Fibroblast of skin of scalp (primary cell): ENCODE results near the gene KIF17.
A peak's percentile ranks its signal among the peaks of the same experiment; 100 is the strongest.
"Not testable (repeated sequence)": the region's sequence is repeated elsewhere in the genome, so short reads cannot be mapped to it uniquely, and the experiment has no call there.

ENCODE experiments used
- DNase-seq: peaks from one replicate; pipeline ENCODE4 v3.0.0-alpha.2; 2013

Gene KIF17

DNA sequence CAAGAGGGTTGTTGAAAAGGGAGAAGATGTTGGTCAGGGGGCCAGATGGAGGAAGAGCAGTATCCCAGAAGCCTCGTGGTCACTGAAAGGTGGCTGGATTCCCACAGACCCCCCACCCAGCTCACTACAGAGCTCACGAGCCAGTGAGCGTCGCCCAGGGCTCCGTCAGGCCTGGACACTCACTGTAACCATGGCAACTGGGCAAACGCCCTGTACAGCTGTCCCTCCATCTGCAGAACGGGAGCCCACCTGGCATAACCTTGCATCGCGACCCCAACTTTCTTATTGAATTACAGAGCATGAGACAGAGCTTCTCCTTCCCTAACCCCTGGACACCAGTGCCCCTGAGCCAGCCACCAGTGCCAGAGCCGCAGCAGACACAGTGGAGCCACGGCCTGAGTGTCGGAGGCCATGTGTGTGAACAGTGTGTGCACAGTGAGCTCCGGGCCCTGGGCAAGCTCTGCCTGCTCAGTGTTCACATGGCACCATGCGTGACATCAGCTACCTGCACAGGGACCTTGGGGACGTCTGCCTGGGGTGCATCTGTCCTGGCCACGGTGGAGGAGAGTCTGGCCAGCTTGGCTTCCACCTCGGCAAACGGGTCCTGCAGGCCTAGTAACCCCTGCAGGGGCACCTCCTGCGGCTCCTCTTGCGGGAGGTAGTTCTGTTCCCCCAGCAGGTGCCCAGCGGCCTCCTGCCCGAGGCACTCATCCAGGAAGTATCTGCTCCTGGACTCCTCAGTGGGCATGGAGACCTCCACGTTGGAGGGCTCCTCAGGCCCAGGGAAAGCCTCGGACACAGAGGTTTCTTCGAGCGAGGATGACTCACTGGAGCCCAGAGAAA, 30.7 kb downstream of the KIF17 start:
- DNase-seq: no peak

DNA sequence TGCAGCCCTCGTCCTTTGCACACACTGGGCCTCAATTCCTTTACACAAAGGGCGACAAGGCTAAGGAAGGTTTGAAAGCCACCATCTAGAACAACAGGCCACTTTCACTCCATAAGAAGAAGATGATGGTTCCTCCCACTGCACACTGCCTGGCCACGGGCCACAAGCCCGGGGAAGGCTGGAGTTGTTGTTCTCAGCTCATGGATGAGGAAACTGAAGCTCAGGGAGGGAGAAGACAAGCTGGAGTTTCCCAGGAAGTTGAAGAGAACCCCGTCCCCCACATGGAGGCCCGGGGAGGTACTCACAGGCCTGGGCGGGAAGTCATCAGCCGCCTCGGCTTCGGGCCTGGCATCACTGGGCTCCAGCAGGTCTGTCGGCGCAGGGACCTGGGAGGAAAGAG, 32.1 kb downstream of the KIF17 start:
- no peak for DNase-seq

DNA sequence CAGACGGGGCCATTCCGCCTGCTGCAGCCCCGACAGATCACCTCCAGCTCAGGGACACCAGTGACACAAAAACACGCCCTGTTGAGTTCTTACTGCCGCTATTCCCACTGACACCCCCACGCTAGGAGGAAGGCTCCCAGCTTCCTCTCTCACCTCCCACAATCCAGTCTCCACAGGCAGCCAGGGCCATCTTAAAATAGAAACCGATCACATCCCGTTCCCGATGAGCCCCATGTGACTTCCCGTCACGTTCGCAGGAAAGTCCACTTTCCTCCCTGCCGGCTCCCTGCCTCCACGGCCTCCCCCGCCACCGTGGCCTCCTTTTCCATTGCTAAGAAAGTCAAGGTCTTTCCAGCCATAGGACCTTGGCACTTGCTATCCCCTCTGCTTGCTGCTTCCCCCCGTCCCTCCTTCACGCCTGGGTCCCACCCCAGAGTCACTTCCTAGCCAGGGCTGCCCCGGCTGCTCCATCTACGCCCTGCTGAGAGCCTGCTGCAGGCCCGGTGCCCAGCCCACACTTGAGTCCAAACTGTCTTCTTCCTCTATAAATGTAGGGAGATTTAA, 32.6 kb downstream of the KIF17 start:
- no peak for DNase-seq

DNA sequence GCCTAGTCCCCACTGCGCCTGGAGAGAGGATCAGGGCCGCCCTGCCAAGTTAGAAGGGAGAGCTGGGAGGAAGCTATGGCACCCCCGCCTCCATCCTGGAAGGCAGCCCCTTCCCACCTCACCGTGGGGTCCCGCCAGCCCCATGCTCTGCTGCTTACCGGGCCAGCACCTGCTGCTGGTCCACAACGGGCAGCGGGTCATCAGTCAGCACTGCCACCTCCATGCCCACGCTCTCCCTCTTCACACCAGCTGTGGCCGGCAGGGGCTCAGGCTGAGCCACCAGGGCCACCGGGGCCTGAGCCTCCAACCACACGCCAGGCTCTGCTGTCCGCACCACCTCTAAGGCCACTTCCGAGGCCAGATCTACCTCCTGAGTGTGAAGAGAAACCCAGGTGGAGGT, 33.2 kb downstream of the KIF17 start:
- DNase-seq: no peak

DNA sequence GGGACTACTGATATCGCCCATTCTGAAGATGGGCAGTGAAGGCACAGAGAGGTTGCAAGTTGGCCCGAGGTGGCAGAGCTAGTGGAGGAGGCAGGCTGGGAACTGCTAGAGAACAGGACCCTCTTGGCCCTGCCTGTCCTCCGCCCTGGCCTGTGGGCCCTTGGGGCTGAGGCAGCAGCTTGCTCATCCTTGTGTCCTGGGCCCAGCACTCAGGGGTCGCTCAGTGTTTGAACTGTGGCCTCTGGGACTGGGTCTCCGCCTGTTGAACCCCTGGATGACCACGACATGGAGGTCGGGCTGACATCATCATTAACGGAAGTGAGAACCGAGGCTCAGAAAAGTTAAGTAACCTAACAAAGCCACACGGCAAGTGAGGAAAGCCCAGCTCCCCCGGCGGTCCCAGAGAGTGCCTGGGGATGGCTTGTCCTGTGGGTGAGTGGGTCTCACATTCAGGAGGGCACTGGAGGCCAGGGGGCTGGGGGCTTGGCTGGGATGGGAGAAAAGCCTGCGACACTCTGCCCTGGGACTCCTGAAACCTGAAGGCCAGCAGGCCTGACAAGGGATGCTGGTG, 33.7 kb downstream of the KIF17 start:
- no peak for DNase-seq

DNA sequence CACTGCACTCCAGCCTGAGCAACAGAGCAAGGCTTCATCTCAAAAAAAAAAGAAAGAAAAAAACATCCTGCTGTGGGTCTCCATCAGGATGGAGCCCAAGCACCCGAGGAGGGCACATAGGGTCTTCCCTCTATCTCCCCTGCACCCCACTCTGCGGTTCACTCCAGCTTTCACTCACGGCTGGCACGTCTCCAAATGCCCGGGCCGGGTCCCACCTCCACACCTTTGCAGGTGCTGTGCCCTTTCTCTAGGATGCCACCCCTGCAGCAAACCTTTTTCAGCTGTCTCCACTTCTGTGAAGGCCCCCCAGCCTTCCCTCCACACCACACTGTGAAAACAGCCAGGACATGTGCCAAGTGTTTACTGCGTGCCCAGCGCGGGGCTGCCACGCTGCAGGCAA, 34.2 kb downstream of the KIF17 start:
- no peak for DNase-seq

DNA sequence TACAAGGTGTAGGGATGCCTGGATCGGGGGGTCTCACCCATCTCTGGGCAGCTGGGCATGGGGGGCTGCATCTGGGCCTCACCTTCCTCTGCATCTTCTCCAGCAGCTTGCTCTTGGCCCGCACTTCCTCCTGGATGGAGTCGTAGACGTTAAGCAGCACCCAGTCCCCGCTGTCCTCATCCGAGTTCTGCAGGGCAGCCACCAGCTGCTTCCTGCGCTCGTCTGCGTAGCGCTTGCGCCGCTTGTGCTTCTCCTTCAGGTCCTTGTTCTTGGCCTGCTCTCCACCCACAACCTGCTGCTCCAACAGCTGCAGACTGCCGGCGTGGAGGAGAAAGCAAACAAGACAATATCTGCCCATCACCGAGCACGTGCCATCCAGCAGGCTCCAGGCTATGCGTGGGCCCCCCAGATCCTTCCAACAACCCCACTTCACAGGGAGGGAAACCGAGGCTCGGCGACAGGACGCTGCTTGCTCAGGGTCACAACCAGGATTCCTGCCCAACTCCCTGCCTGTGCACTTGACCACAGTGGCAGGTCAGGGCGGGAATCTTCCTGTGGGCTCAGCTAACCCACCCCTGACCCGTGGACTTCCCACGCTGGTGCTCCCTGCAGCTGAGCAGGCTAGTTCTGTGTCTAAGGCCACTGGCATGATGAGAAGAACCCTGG, 35.1 kb downstream of the KIF17 start:
- no peak for DNase-seq

DNA sequence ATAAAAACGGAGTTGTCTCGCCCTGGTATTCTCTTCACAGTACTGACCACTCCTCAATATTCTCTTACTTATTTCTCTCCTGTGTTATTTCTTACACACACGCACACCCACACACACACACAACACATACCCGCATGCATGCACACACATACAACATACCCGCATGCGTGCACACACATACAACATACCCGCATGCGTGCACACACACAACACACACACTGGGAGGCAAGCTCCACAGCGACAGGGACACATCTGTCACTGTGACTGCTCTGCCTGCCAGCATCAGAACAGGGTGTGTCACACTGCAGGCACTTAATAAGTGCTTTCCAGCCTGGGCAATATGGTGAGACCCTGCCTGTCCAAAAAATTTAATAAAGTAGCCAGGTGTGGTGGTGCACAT, 35.8 kb downstream of the KIF17 start:
- no peak for DNase-seq

DNA sequence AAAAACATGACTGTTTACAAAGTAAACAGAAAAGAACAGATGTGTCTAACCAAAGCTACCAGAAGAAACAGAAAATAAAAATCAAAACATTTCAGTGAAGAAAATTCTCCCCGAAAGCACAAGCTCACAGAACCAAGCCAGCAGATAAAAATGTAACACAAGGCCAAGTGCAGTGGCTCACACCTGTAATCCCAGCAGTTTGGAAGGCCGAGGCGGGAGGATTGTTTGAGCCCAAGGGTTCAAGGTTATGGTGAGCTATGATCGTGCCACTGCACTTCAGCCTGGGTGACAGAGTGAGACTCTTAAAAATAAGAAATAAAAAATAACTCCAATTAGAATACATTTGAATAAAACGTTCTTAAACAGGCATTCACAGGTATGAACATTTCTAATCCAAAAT, 37.5 kb downstream of the KIF17 start:
- DNase-seq: no peak

DNA sequence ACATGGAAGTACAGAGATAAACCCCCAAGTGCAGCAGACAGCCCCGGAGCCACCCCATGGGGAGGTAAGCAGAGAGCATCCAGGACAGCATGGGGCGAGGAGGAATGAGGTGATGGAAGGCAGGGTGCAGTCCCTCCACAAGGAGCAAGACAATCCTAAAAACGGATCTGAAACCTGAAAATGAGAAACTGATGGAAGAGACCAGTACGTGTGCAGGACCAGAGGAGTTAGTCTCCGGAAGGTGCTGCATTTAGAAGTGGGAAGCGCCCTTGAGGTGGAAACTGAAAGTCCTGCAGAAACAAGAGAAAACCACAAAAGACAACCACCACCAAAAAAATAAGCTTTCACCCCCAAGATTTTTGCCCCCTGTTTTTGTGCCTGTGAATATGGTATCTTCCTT, 39.2 kb downstream of the KIF17 start:
- no peak for DNase-seq

DNA sequence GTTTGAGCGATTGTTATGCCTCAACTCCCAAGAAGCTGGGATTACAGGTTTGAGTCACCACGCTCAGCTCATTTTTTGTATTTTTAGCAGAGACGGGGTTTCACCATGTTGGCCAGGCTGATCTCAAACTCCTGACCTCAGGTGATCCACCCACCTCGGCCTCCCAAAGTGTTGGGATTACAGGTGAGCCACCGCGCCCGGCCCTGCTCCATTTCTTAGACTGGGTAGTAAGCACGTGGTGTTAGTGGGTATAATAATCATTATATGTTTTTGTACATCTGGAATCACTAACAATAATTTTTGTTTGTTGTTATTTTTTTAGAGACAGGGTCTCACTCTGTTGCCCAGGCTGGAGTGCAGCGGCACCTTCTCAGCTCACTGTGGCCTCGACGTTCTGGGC, 44.2 kb downstream of the KIF17 start:
- not testable (repeated sequence) for DNase-seq

DNA sequence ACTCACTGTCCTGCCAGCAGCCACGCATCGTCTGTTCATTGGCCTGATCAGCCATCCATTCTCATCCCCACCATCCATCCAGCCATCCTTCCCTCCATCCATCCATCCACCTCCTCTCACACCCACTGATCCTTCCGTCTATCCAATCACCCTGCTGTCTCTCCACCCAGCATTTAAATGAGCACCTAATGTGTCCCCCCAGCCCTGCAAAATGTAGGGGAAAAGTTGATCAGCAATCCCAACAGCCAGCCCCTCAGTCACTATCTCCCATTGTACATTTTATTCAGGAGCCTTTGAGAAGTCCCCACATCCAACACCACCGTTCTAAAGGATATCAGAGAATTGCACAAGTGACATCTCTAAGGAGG, 45.6 kb downstream of the KIF17 start:
- no peak for DNase-seq

DNA sequence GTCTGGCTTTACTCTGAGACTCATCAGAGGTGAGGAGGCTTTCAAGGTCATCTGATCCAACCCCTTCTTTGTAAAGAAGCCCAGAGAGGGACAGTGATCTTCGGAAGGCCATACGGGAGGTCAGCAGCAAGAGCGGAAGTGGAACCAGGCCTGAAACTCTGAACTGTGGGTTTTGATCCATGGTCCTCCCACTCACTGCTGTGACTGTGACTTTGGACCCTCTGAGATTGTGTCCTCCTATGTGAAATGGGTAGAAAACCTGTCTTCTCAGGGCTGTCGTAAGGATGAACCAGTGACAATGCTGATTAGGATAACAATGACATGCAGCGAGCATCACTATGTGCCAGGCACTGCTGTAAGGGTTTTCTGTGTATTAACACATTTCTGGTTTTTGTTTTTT, 46.9 kb downstream of the KIF17 start:
- DNase-seq: no peak

DNA sequence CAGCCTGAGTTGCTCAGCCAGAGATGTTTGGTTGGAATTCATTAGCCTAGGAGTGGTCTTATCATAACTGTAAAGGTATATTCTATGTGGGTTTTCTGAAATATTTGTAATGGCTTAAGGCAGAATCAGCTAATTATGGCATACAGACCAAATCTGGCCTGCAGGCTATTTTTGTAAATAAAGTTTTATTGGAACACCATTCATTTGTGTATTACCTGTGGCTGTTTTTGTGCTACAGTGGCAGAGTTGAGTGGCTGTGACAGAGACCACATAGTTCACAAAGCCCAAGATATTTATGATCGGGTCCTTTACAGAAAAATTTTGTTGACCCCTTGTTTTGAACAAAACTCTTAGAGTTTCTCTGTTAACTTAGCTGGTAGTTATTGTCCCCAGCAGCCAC, 49.2 kb downstream of the KIF17 start:
- no peak for DNase-seq

DNA sequence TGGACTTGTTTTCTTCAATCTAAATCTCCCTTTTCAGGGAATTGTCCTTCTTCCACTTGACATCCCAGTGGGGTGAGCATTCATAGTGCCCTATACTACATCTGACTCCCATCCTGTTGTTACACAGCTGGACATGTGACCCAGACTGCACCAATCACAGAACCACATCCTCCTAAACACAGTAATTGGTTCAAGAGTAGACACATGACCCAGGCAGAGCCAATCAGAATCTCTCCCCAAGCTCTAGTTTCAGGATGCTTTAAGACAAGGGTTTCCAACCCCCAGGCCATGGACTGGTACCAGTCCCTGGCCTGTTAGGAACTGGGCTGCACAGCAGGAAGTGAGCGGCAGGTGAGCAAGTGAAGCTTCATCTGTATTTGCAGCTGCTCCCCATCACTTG, 51.0 kb downstream of the KIF17 start:
- peak; percentile 24 for DNase-seq

DNA sequence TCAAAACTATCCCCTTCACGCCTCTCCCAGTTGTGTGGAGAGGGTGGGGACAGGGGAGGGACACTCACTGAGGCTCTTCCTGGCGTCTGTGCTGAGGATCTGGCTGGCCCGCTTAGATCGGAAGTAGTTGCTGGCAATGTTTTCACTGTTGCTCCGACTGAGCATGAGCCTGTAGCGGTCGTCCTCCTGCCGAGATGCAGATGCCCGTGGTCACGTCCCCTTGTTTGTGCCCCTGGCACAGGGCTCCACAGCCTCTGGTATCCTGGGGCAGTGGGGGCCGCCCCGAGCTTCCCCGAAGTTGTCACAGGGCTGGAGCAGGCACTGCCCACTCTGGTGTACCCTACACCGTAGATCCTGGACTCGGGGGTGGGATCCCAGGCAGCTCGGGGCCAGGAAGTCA, 51.7 kb downstream of the KIF17 start:
- no peak for DNase-seq

DNA sequence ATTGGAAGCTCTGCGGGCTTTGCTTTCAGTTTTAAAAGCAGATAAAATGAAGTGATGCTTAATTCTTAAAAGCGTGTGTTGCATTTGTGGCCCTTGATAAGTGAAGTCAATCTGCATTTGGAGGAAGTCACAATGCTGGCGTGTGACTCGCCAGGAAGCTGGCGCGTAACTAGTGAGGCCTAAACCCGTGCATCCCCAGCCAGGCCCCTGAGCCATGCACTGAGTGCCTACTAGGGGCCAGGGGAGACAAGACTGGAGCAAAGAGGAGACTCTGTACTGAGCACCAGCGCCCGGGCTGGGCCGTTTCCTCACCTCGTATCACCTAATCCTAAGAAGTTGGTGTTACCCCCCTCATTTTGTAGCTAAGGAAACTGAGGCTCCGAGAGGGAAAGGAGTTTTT, 52.1 kb downstream of the KIF17 start:
- no peak for DNase-seq

DNA sequence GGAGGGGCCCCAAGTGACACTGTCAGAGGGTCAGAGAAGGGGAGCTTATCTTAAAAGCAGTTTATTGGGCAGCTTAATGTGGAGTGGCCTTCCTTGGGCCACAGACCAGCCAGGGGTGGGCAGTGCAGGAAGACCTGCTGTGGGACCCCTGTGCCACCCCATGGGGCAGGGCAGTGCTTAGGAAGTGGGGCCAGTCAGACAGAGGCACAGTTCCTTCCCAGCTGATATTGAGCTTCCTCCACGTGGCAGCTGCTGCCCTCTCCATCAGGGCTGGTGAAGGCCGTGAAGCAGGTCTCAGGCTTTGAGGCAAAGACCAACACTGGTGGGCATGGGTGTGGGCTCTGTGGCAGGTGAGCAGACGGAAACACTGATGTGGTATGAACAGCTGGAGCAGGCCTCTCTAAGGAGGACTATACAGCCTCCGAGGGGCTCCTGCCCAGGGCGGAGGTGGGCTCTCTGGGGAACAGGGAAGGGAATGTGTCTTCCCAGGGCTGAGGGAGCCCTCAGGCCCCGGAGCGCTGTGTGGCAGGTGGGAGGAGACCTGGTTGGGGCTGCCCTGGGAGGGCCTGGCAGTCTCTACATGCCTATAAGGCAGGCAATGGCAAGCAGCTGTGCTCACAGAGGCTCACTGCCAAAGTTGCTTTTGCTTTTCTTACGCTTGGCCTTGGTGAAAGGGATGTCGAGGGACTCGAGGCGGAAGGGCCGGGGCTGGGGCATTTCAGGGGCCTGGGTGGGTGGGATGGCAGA, 53.7 kb downstream of the KIF17 start:
- no peak for DNase-seq

DNA sequence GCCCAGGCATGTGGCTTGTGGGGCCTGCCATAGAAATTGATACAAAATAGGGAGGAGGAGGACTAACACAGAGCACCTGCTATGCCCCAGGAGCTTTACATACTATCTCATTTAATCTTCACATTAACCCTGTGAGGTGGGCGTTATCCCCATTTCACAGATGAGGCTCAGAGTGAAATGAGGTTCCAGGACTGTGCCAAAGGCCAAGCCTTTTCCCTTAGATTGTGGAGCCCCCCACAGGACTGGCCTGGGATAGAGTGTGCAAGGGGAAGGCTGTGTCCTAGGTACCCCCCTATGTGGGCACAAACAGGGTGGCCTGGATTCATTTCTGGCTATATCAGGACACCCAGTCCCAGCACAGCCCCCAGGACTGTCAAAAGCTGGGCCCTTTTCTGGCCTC, 54.4 kb downstream of the KIF17 start:
- no peak for DNase-seq

DNA sequence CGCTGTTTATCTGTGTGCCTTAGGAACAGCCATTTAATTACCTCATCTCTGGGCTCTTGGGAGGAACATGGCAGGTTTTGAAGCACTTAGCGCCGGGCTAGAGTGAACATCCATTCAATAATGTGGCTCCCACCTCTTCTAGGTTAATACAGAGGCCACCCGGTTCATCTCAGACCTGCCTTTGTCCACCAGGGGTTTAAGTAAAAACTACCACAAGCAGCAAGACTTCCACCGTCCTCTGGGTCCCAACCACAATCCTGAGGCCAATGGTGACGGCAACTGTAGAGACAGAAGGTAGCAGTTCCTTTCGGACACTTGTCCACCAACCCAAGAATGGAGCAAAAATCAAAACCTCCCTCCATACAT, 55.7 kb downstream of the KIF17 start:
- DNase-seq: no peak

DNA sequence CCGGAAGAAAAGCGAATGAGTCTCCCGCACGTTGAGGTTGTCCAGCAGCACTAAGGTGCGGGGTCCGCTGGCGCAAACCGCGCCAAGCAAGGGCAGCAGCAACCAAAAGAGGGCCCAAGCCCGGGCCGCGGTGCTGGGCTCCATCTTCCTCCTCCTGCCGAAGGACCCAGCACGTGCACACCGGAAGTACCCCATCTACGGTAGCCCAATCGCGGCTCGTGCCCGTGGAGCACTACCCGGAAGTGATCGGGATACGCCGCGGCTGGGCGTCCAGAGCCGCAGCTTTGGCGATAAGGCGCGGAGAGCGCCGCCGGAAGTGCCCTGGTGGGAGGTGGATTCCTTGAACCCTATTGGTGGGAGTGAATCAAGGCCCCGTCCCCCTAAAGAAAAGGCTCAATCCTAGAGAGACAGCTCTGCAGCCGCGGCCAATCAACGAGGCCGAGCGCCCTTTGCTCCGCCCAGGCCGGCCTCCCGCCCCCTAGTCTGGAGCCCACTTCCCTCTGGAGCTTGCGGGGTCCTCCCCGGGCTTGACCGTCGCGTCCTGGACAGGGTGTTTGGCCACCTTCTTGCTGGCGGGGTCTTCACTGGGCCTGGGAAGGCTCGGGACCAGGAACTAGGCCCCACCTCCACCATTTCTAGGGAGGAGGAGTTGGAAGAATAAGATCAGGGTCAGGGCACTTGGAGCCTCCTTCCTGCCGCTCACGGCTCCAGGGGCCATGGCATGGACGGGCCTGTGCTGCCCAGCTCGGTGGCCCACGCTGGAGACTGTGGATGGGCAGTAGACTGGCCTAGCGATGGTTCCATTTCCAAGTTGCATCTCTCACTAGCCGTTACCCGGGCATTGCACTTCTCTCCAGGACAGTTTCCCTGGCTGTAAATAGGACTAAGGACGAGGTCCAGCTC, 56.3 kb downstream of the KIF17 start, which contains the start of gene DDOST:
Gene DDOST, minus strand, starts transcription at position 163 of the 903 bp plus-strand sequence. Its CDS starts 19 bp downstream, at position 144.
- peak; percentile 98 for DNase-seq

DNA sequence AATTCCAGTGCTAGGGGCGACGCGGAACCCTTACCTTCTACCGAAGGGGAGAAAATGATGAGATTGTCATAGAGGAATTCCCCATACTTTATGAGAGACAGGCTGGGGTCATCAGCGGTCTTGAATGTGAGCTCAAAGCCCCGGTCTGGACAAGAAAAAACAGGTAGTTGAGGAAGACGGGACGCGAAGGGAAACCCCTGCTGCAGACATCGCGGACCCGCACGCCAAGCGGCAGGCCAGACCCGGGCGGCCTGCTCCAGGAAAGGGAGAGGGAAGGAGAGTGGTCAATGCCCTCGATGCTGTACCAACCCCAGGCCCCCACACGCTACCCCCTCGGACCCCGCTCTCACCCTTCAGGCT, 57.0 kb downstream of the KIF17 start:
- DNase-seq: no peak
